Spleen (tissue), 13 donors: ENCODE data around the gene CPOX. TPM values are rescaled to one million over a fixed set of nuclear protein-coding genes. Genes with fewer than 3 reads are reported as not detected.
"Not testable (repeated sequence)": the region's sequence is repeated elsewhere in the genome, so short reads cannot be mapped to it uniquely, and the experiment has no call there.

ENCODE experiments used
- DNase-seq: peaks from one replicate; pipeline ENCODE4 v3.0.0-alpha.2; 2020
- H3K27ac ChIP-seq, 8 donors: fragments of 200-600 bp; sonication (generic) in 7 of 8; 1 replicate in 4 of 8; 2 replicates in 4 of 8; pipeline versions ENCODE4 v1.5.0 to v1.8.0; 2016 to 2021; ENCODE audit warnings: inconsistent platforms in 4 of 8, mild to moderate bottlenecking in 4 of 8, moderate library complexity in 1 of 8
- H3K27me3 ChIP-seq, 7 donors: fragments of 200-600 bp; sonication (generic) in 6 of 7; replicated peaks in 1 of 7; 1 replicate in 4 of 7; 2 replicates in 3 of 7; pipeline versions ENCODE4 v1.5.0 to v1.8.0; 2016 to 2021; ENCODE audit warnings: inconsistent platforms in 3 of 7, mild to moderate bottlenecking in 1 of 7
- H3K36me3 ChIP-seq, 6 donors: fragments of 200-600 bp; sonication (generic) in 5 of 6; 1 replicate in 4 of 6; 2 replicates in 2 of 6; pipeline versions ENCODE4 v1.5.0 to v1.8.0; 2016 to 2021; ENCODE audit warnings: inconsistent platforms in 2 of 6
- H3K4me1 ChIP-seq, 6 donors: fragments of 200-600 bp; sonication (generic) in 5 of 6; 1 replicate in 3 of 6; 2 replicates in 3 of 6; pipeline versions ENCODE4 v1.5.0 to v1.8.0; 2016 to 2021; ENCODE audit warnings: inconsistent platforms in 3 of 6
- H3K4me3 ChIP-seq, 8 donors: fragments of 200-600 bp; sonication (generic) in 7 of 8; 1 replicate in 4 of 8; 2 replicates in 4 of 8; pipeline versions ENCODE4 v1.5.0 to v1.8.0; 2016 to 2021; ENCODE audit warnings: inconsistent platforms in 4 of 8, mild to moderate bottlenecking in 4 of 8, moderate library complexity in 2 of 8
- H3K9me3 ChIP-seq, 8 donors: fragments of 200-600 bp; sonication (generic) in 7 of 8; 1 replicate in 4 of 8; 2 replicates in 4 of 8; pipeline versions ENCODE4 v1.5.0 to v1.8.0; 2016 to 2021; ENCODE audit warnings: inconsistent platforms in 4 of 8
- CTCF ChIP-seq, 11 experiments: fragments of 200-600 bp in 7 of 11; fragments of 450-650 bp in 4 of 11; sonication (generic) in 4 of 11; IDR thresholded peaks in 8 of 11; conservative IDR thresholded peaks in 3 of 11; 1 replicate in 7 of 11; 2 replicates in 4 of 11; pipeline versions ENCODE4 v1.4.0 to v1.8.0; 2016 to 2021; ENCODE audit warnings: antibody characterized with exemption in 11 of 11, inconsistent platforms in 4 of 11, mild to moderate bottlenecking in 1 of 11
- POLR2A ChIP-seq, 3 donors: fragments of 450-650 bp; IDR thresholded peaks; one replicate each; pipeline ENCODE4 v1.5.1; 2017; ENCODE audit warnings: antibody characterized with exemption in 3 of 3, mild to moderate bottlenecking in 1 of 3
- POLR2AphosphoS5 ChIP-seq, 3 donors: sonication (generic); formaldehyde crosslinking; IDR thresholded peaks; one replicate each; pipeline ENCODE4 v1.5.1; 2017; ENCODE audit warnings: antibody characterized with exemption in 3 of 3
- WGBS, 5 donors: extraction: QIAGEN DNeasy Blood & Tissue Kit in 3 of 5; methylation state at CpG; one replicate each; pipeline versions ENCODE4 v1.1.5 to v1.1.7; 2013 to 2018; 5-methylcytosine and 5-hydroxymethylcytosine counted together
- intact Hi-C: fragments of 100-400 bp; cut with DNase I; formaldehyde crosslinking; loops from one replicate; pipeline ENCODE4 v1.15.0; 2023; ENCODE audit warnings: low total_unique reads
- long read RNA-seq, 2 donors: transcript quantifications; one replicate each; lab custom pipeline, GENCODE V29; 2026
- polyA plus RNA-seq, 3 donors: library from polyadenylated mRNA; stranded (reverse); fragments of 200-250 nt; gene quantifications; one replicate each; pipeline ENCODE4 v1.2.1, GENCODE V29; 2013
- total RNA-seq, 7 donors: library from RNA; depleted of rRNA in 3 of 7; stranded (reverse); fragments of >200 nt in 3 of 7; fragmentation: NEBNext Ultra II Directional in 4 of 7; extraction: Animal tissue kit (Norgen Biotek cat#: 25700) in 4 of 7; gene quantifications; one replicate each; pipeline versions ENCODE4 v1.1.0 to v1.2.1, GENCODE V29; 2016 to 2021
- donor health status: healthy with polysubstance abuse.
- donor health status: DM: no; HTN: no; CAD: no; lungs with moderate emphysema.
- donor health status: DM: no; HTN: no; CAD: no.
- donor health status: Bipolar disorder and iron deficiency.
- donor health status: healthy.
- donor health status: DM: no; HTN: no; CAD: no.
- donor health status: DM: yes; HTN: yes; CAD: no.

CPOX gene
- total RNA-seq (10 to 100 TPM; 14.5 to 26.0 (median 18.8) TPM), polyA plus RNA-seq (10 to 100 TPM in 2 of 3 donors, 1 to 10 TPM in 1; 9.8 to 14.8 (median 14.0) TPM)
- long read RNA-seq, donor 1, partial matches to known transcripts = 6 of 12 reads
- long read RNA-seq, donor 1, other reads (novel, unspliced or antisense) = 0 of 12 reads
- long read RNA-seq, donor 2, transcript CPOX-201 (7 exons, 2,821 nt) = major isoform, 13 of 37 reads
- long read RNA-seq, donor 2, partial matches to known transcripts = 24 of 37 reads
- long read RNA-seq, donor 2, other reads (novel, unspliced or antisense) = 0 of 37 reads

DNA sequence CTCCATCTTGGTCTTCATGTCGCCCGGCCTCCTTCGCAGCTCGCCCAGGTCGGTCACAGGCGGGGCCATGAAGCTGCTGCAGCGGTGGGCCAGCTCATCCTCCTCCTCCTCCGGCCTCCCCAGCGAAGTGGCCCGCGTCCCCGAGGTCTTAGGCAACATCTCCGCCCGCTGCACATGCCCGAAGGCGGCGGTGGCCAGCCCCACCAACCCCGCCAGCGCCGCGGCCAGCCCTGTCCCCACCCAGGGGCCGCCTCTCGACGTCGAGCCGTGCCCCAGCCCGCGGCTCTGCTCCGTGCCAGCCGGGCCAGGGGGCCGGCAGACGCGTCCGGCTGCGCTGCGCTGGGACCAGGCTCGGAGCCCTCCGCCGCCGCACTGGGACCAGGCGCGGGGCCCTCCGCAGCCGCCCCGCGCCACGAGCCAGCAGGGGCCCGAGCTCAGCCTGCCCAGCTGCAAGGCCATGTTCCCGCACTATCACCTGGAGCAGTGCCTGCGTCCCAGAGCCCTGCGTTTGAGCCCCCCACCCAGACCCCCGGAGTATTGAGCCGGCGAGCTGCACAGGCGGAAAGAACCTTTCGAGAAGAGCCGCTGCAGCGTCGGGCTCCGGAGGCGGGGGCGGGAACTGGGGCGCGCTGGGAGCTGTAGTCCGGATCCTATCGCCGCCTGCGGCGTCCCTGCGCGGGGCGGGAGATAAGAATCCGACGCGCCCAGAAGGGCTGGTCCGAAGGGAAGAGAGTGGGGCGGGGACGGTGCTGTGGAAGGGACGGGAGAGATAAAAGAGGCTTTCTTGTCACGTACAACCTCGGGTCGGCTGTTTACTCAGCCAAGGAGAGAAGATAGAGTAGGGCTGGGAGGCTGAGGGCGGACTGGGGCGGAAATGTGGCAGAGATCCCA is at the start of gene CPOX:
Gene CPOX, minus strand, starts transcription at position 566 of the 891 bp plus-strand sequence. Its CDS starts 107 bp downstream, at position 459.
- WGBS, 5 donors = 0 to 1% (median 0%) methylated on average over 37 to 84 of the region's 84 CpGs

DNA sequence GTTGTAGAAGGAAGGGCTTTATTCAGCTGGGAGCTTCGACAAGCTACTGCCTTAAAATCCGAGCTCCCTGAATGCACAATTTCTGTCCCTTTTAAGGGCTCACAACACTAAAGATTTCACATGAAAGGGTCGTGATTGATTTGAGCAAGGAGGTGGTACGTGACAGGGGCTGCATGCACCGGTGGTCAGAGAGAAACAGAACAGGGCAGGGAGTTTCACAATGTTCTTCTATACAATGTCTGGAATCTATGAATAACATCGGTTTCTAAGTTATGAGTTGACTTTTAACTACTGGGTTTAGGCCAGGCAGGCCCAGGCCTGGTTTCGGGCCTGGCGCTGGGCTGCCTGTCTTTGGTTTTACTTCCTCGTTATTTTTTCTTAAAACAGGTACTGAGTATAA is 49.4 kb upstream of the CPOX start:
- H3K4me1 ChIP-seq, H3K4me3 ChIP-seq, H3K36me3 ChIP-seq, DNase-seq, H3K27ac ChIP-seq, H3K27me3 ChIP-seq, intact Hi-C loops, H3K9me3 ChIP-seq: not testable (repeated sequence)
- 82 to 86% (median 86%) methylated on average over 8 to 9 of the region's 9 CpGs for WGBS, 5 donors

More for the DNA sequence above, at the start of gene CPOX:
- DNase-seq = peak; percentile 97
- H3K27ac ChIP-seq = peak within 1 kb of the TSS; percentile 43 to 89 (median 81)
- no peaks in the 10 kb centered on the region for H3K27me3 ChIP-seq
- TF ChIP-seq POLR2A (IDR thresholded peaks at IDR 0.05) (no peak), CTCF (IDR thresholded peaks at IDR 0.05 in 8 of 11, conservative IDR thresholded peaks at IDR 0.05 in 3 of 11) (peak in 2 of 11 experiments; percentile 7 to 17), POLR2AphosphoS5 (IDR thresholded peaks at IDR 0.05) (peak; percentile 80 to 87 (median 81))
- peaks cover 10 to 50% (median 24%) of the 10 kb centered on the region in 6 donors for H3K4me1 ChIP-seq
- no peaks in the 10 kb centered on the region for H3K9me3 ChIP-seq
- H3K36me3 ChIP-seq = peaks cover 0 to 29% (median 17%) of the 10 kb centered on the region in 6 donors
- intact Hi-C loops = no loop called here
- H3K4me3 ChIP-seq = peak within 1 kb of the TSS; percentile 61 to 97 (median 88)

DNA sequence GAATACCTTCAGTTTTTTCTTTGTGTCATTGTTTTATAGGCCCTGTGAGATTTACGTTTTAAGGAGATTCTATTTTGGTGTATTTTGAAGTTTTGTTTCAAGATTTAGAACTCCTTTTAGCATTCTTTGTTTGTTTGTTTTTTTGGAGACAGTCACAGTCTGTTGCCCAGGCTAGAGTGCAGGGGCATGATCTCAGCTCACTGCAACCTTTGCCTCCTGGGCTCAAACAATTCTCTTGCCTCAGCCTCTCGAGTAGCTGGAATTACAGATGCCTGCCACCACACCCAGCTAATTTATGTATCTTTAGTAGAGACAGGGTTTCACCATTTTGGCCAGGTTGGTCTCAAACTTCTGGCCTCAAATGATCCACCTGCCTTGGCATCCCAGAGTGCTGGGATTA is 48.3 kb upstream of the CPOX start:
- H3K9me3 ChIP-seq, H3K27me3 ChIP-seq, H3K4me3 ChIP-seq, H3K4me1 ChIP-seq, DNase-seq, H3K36me3 ChIP-seq, intact Hi-C loops, H3K27ac ChIP-seq: not testable (repeated sequence)
- 59 to 83% (median 71%) methylated on average over 2 of the region's 2 CpGs for WGBS, 5 donors

GRCh38 chr3:98638515-98638914 is 45.1 kb upstream of the CPOX start:
- H3K4me3 ChIP-seq, H3K9me3 ChIP-seq, H3K4me1 ChIP-seq, intact Hi-C loops, H3K36me3 ChIP-seq, H3K27ac ChIP-seq, H3K27me3 ChIP-seq, DNase-seq: not testable (repeated sequence)
- 94 to 98% (median 95%) methylated on average over 2 of the region's 2 CpGs for WGBS, 5 donors

- DNase-seq = no peak
- Histone ChIP-seq H3K27ac (no peak overlapping the region), H3K4me3 (no peak overlapping the region), H3K36me3 (no peaks in the 10 kb centered on the region), H3K9me3 (no peaks in the 10 kb centered on the region), H3K27me3 (no peaks in the 10 kb centered on the region), H3K4me1 (no peaks in the 10 kb centered on the region)
- intact Hi-C loops = no loop called here
- 83 to 97% (median 93%) methylated on average over 3 of the region's 3 CpGs for WGBS, 5 donors
- TF ChIP-seq CTCF (IDR thresholded peaks at IDR 0.05 in 8 of 11, conservative IDR thresholded peaks at IDR 0.05 in 3 of 11) (no peak), POLR2A (IDR thresholded peaks at IDR 0.05) (no peak), POLR2AphosphoS5 (IDR thresholded peaks at IDR 0.05) (no peak)
These were observed 37.0 kb upstream of the CPOX start for GRCh38 chr3:98630416-98630815.
